Lower leg skin (tissue), 3 donors: ENCODE results near the gene LZTR1.

ENCODE experiments used
- CTCF ChIP-seq, 3 donors: fragments of 450-650 bp; IDR thresholded peaks; one replicate each; pipeline ENCODE4 v1.5.1; 2016; ENCODE audit warnings: antibody characterized with exemption in 3 of 3, mild to moderate bottlenecking in 3 of 3, moderate library complexity in 2 of 3
- POLR2A ChIP-seq, 2 donors: fragments of 450-650 bp; IDR thresholded peaks; one replicate each; pipeline ENCODE4 v1.6.1; 2016 to 2017; ENCODE audit warnings: antibody characterized with exemption in 2 of 2, mild to moderate bottlenecking in 1 of 2, moderate library complexity in 1 of 2

- TF ChIP-seq CTCF (IDR thresholded peaks at IDR 0.05) (no peak), POLR2A (IDR thresholded peaks at IDR 0.05) (no peak)
Observed at GRCh38 chr22:21022955-21023614, 41.0 kb downstream of the LZTR1 start.
